Rectal smooth muscle tissue (tissue), 1 donor: ENCODE measurements around the gene ARPC2.

ENCODE experiments used
- H3K27ac ChIP-seq: one replicate; pipeline ENCODE4 v1.7.0; 2013; ENCODE audit warnings: low read depth, low read length, inconsistent platforms
- H3K27me3 ChIP-seq: one replicate; pipeline ENCODE4 v1.7.0; 2013; ENCODE audit warnings: low read length; ENCODE audit not compliant: control insufficient read depth, insufficient read depth
- H3K36me3 ChIP-seq: one replicate; pipeline ENCODE4 v1.7.0; 2013; ENCODE audit warnings: low read length; ENCODE audit not compliant: control insufficient read depth, insufficient read depth
- H3K4me1 ChIP-seq: one replicate; pipeline ENCODE4 v1.7.0; 2013; ENCODE audit warnings: low read length; ENCODE audit not compliant: control insufficient read depth, insufficient read depth
- H3K4me3 ChIP-seq: one replicate; pipeline ENCODE4 v1.7.0; 2013; ENCODE audit warnings: low read length
- H3K9ac ChIP-seq: one replicate; pipeline ENCODE4 v1.7.0; 2013; ENCODE audit warnings: low read length

ARPC2 gene

GRCh38 chr2:218292048-218293014, 75.3 kb downstream of the ARPC2 start, which contains the start of gene TMBIM1:
Gene TMBIM1, minus strand, starts transcription at chr2:218292503. Its CDS starts 10,362 bp downstream, at chr2:218282141.
- H3K9ac ChIP-seq: peak within 1 kb of the TSS; percentile 88
- H3K4me1 ChIP-seq: peaks cover 29% of the 10 kb centered on the region
- peak within 1 kb of the TSS; percentile 94 for H3K4me3 ChIP-seq
- H3K27ac ChIP-seq: peak within 1 kb of the TSS; percentile 96
- H3K36me3 ChIP-seq: no peaks in the 10 kb centered on the region
- H3K27me3 ChIP-seq: no peaks in the 10 kb centered on the region

- Histone ChIP-seq H3K27me3 (no peaks in the 10 kb centered on the region), H3K36me3 (no peaks in the 10 kb centered on the region), H3K9ac (no peak overlapping the region), H3K4me1 (peaks cover 24% of the 10 kb centered on the region), H3K4me3 (peak overlapping the region; percentile 4), H3K27ac (no peak overlapping the region)
These were observed 76.9 kb downstream of the ARPC2 start for GRCh38 chr2:218293715-218294429.

GRCh38 chr2:218294430-218295022, 77.5 kb downstream of the ARPC2 start:
- Histone ChIP-seq H3K27ac (no peak overlapping the region), H3K4me1 (peaks cover 23% of the 10 kb centered on the region), H3K36me3 (no peaks in the 10 kb centered on the region), H3K9ac (no peak overlapping the region), H3K27me3 (no peaks in the 10 kb centered on the region), H3K4me3 (no peak overlapping the region)

GRCh38 chr2:218295029-218295428, 78.0 kb downstream of the ARPC2 start:
- Histone ChIP-seq H3K27me3 (no peaks in the 10 kb centered on the region), H3K36me3 (no peaks in the 10 kb centered on the region), H3K9ac (no peak overlapping the region), H3K4me3 (no peak overlapping the region), H3K27ac (no peak overlapping the region), H3K4me1 (peaks cover 18% of the 10 kb centered on the region)

- no peak overlapping the region for H3K27ac ChIP-seq
- peaks cover 7% of the 10 kb centered on the region for H3K4me1 ChIP-seq
- no peaks in the 10 kb centered on the region for H3K27me3 ChIP-seq
- no peak overlapping the region for H3K4me3 ChIP-seq
- no peak overlapping the region for H3K9ac ChIP-seq
- H3K36me3 ChIP-seq: no peaks in the 10 kb centered on the region
These were observed 79.2 kb downstream of the ARPC2 start for GRCh38 chr2:218296200-218296599.

- H3K27ac ChIP-seq: no peak overlapping the region
- H3K36me3 ChIP-seq: no peaks in the 10 kb centered on the region
- no peaks in the 10 kb centered on the region for H3K27me3 ChIP-seq
- no peak overlapping the region for H3K4me3 ChIP-seq
- H3K4me1 ChIP-seq: peaks cover 4% of the 10 kb centered on the region
- no peak overlapping the region for H3K9ac ChIP-seq
These were observed 79.9 kb downstream of the ARPC2 start for GRCh38 chr2:218296847-218297246.

GRCh38 chr2:218298314-218298875, 81.4 kb downstream of the ARPC2 start:
- no peaks in the 10 kb centered on the region for H3K4me1 ChIP-seq
- no peak overlapping the region for H3K27ac ChIP-seq
- no peak overlapping the region for H3K4me3 ChIP-seq
- no peaks in the 10 kb centered on the region for H3K27me3 ChIP-seq
- no peak overlapping the region for H3K9ac ChIP-seq
- no peaks in the 10 kb centered on the region for H3K36me3 ChIP-seq

GRCh38 chr2:218300141-218300540, 83.2 kb downstream of the ARPC2 start:
- Histone ChIP-seq H3K9ac (no peak overlapping the region), H3K4me1 (no peaks in the 10 kb centered on the region), H3K36me3 (no peaks in the 10 kb centered on the region), H3K27me3 (no peaks in the 10 kb centered on the region), H3K4me3 (no peak overlapping the region), H3K27ac (no peak overlapping the region)

GRCh38 chr2:218301176-218301819, 84.3 kb downstream of the ARPC2 start:
- Histone ChIP-seq H3K4me1 (no peaks in the 10 kb centered on the region), H3K9ac (no peak overlapping the region), H3K27ac (no peak overlapping the region), H3K27me3 (no peaks in the 10 kb centered on the region), H3K4me3 (no peak overlapping the region), H3K36me3 (no peaks in the 10 kb centered on the region)
